ENCODE data around the gene KIAA1328. TPM values are rescaled to one million over a fixed set of nuclear protein-coding genes. Genes with fewer than 3 reads are reported as not detected.

The KIAA1328 gene
- total RNA-seq, 2 donors from 2014 or later = 9.0 to 13.9 TPM

DNA sequence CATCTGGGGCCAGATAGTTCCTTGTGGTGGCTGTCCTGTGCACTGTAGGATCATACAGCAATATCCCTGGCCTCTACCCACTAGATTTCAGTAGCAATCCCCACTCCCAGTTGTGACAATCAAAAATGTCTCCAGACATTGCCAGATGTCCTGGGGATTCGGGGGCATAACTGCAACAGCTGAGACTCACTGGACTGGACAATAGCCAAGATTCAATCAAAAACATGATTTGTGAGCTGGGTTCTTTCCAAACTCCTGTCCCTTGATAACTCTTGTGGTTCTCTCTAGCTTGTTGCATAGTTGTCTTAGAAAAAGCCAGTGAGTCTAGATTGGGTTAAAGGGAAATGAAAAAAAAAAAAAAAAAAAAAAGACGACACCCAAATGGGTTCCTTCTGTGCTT lies 443.3 kb downstream of the KIAA1328 start:
- Mint-ChIP-seq H3K4me3 (no peak overlapping the region), H3K36me3 (ENCODE audit: low read depth) (peaks cover 5% of the 10 kb centered on the region), H3K27ac (no peak overlapping the region), H3K27me3 (peaks cover 18% of the 10 kb centered on the region), H3K4me1 (no peaks in the 10 kb centered on the region)
- ATAC-seq (no peak), DNase-seq (no peak)
- H3K9me3 ChIP-seq (ENCODE audit: control insufficient read depth, low read length, poor library complexity, severe bottlenecking) = no peaks in the 10 kb centered on the region

DNA sequence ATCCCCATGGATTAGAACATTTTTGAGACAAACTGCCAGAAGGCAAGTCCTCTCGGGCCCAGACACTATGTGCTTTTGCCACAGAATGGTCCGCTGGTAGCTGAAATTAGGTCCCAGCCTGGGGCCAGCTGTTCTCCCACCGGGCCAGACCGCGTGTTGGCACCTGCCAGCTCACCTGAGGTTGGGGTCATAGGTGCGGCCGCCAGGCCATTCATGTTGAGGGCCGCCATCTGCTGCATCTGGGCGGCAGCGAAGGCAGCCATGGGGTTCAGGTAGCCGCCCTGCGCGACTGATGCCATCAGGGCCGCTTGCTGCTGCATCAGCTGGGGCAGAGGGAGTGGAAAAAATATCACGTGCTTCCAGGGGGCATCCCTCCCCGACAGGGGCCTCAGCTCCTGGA lies 443.9 kb downstream of the KIAA1328 start:
- Mint-ChIP-seq H3K36me3 (ENCODE audit: low read depth) (peaks cover 5% of the 10 kb centered on the region), H3K27me3 (peaks cover 18% of the 10 kb centered on the region), H3K4me1 (no peaks in the 10 kb centered on the region), H3K4me3 (no peak overlapping the region), H3K27ac (no peak overlapping the region)
- ATAC-seq (no peak), DNase-seq (no peak)
- no peaks in the 10 kb centered on the region for H3K9me3 ChIP-seq (ENCODE audit: control insufficient read depth, low read length, poor library complexity, severe bottlenecking)

GRCh38 chr18:37274309-37275236 lies 445.6 kb downstream of the KIAA1328 start:
- Mint-ChIP-seq H3K27ac (no peak overlapping the region), H3K36me3 (ENCODE audit: low read depth) (peaks cover 5% of the 10 kb centered on the region), H3K4me3 (no peak overlapping the region), H3K4me1 (no peaks in the 10 kb centered on the region), H3K27me3 (peaks cover 18% of the 10 kb centered on the region)
- DNase-seq (no peak), ATAC-seq (no peak)
- no peaks in the 10 kb centered on the region for H3K9me3 ChIP-seq (ENCODE audit: control insufficient read depth, low read length, poor library complexity, severe bottlenecking)

DNA sequence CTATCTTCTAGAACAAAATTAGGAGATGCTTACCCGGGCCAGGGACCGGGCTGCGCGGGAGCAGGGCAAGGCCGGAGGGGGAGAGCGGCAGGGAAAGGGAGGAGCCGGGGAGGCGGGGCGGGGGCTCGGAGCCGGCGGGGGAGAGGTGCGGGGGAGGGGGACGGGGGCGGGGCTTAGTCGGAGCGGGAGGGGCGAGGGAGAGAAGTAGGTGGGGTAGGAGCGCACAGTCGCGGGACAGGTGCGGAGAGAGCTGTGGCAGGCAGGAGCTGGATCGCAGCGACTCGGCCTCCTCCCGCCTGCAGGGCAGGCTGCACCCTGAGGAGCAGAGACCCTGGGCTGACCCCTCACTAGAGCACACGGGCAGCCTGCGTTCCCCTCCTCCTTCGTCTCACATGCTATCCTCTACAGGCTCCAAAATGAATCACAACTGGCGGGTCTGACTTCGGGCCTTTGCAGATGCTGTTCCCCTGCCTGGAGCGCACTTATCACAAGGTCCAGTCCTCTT lies 446.4 kb downstream of the KIAA1328 start:
- Mint-ChIP-seq H3K4me1 (no peaks in the 10 kb centered on the region), H3K27me3 (peaks cover 23% of the 10 kb centered on the region), H3K4me3 (peak overlapping the region; percentile 26), H3K27ac (no peak overlapping the region), H3K36me3 (ENCODE audit: low read depth) (peaks cover 5% of the 10 kb centered on the region)
- H3K9me3 ChIP-seq (ENCODE audit: control insufficient read depth, low read length, poor library complexity, severe bottlenecking) = no peaks in the 10 kb centered on the region
- DNase-seq = no peak
- ATAC-seq = no peak

DNA sequence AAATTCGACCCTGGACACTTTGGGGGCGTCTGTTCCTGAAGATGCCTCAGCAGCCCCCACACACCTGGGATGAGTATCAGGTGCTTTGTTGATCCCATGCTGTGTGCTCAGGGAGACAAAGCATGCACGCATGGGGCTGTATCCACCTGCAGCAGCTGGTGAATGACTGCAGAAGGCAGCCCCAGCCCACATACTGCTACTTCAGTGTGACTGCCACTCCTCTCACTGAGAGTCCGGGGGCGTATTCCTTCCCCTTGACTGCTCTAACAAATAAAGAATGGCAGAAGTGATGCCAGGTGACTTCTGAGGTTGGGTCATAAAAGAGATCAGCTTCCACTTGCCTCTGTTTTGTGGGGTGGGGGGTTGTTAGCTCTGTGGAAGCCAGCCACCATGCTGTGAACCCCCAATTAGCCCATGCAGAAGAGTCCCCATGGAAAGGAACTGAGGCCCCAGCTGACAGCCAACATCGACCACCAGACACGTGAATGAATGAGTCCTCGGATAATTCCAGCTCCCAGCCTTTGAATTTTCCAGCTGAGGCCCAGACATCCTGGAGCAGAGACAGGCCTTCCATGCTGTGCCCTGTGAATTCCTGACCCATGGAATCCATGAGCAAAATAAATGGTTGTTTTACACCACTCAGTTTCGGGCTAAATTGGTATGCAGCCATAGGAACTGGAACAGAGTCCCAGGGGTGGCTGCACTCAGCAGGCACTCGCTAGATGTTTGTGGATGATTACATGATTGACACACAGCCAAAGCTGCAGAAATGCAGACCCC lies 447.4 kb downstream of the KIAA1328 start:
- no peak overlapping the region for H3K27ac Mint-ChIP-seq
- peaks cover 5% of the 10 kb centered on the region for H3K36me3 Mint-ChIP-seq (ENCODE audit: low read depth)
- no peak for ATAC-seq
- no peaks in the 10 kb centered on the region for H3K4me1 Mint-ChIP-seq
- peak overlapping the region; percentile 26 for H3K4me3 Mint-ChIP-seq
- peaks cover 24% of the 10 kb centered on the region for H3K27me3 Mint-ChIP-seq
- DNase-seq = no peak
- H3K9me3 ChIP-seq (ENCODE audit: control insufficient read depth, low read length, poor library complexity, severe bottlenecking) = no peaks in the 10 kb centered on the region

DNA sequence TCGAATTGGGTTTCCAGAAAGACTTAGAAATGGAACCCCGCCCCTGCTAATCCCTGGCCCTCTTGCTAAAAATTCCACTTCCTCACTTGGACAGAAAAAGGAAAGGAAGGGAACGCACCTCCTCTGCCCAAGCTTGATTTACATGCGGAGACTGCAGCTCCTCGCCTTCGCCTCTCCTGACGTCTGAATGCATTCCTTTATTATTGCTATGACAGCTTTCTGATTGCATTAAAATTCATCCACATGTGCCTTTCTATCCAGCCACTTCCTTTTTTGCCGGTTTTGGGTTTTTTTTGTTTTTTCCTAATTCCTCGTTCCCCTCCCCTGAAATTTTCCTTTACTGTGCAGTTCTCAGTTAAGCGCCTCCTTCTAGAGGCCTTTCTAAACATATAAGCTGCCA lies 448.9 kb downstream of the KIAA1328 start:
- peaks cover 24% of the 10 kb centered on the region for H3K27me3 Mint-ChIP-seq
- ATAC-seq (no peak), DNase-seq (no peak)
- H3K36me3 Mint-ChIP-seq (ENCODE audit: low read depth) = peaks cover 5% of the 10 kb centered on the region
- no peaks in the 10 kb centered on the region for H3K9me3 ChIP-seq (ENCODE audit: control insufficient read depth, low read length, poor library complexity, severe bottlenecking)
- no peak overlapping the region for H3K27ac Mint-ChIP-seq
- H3K4me3 Mint-ChIP-seq = no peak overlapping the region
- no peaks in the 10 kb centered on the region for H3K4me1 Mint-ChIP-seq

Other genes with a start within 250 kb of the KIAA1328 start
- gene TPGS2, start 125 bp upstream of the KIAA1328 start, total RNA-seq = 10 to 100 TPM; 29.0 to 30.3 TPM